Chondrocyte (in vitro differentiated cells): ENCODE measurements around the gene IGSF10. TPM values are rescaled to one million over a fixed set of nuclear protein-coding genes. Genes with fewer than 3 reads are reported as not detected.

Source experiments
- DNase-seq: peaks from one replicate; pipeline ENCODE4 v3.0.0; 2021; ENCODE audit warnings: mixed read lengths, low spot score
- H3K27ac Mint-ChIP-seq: one replicate; pipeline ENCODE4 v1.8.0; 2021; ENCODE audit warnings: mild to moderate bottlenecking, moderate library complexity, mixed read lengths; ENCODE audit not compliant: unreplicated experiment
- H3K27me3 Mint-ChIP-seq: 2 replicates; pipeline ENCODE4 v1.8.0; 2021; ENCODE audit warnings: low read depth, mixed read lengths
- H3K36me3 Mint-ChIP-seq: 2 replicates; pipeline ENCODE4 v1.8.0; 2021; ENCODE audit warnings: low read depth, mixed read lengths
- H3K4me1 Mint-ChIP-seq: 2 replicates; pipeline ENCODE4 v1.8.0; 2021; ENCODE audit warnings: low read depth, mild to moderate bottlenecking, mixed read lengths
- H3K4me3 Mint-ChIP-seq: one replicate; pipeline ENCODE4 v1.8.0; 2021; ENCODE audit warnings: mild to moderate bottlenecking, moderate library complexity, mixed read lengths; ENCODE audit not compliant: unreplicated experiment
- H3K9me3 Mint-ChIP-seq: 2 replicates; pipeline ENCODE4 v1.8.0; 2021; ENCODE audit warnings: low read depth, mixed read lengths
- CTCF ChIP-seq: fragments of 200-600 bp; sonication (generic); IDR thresholded peaks from 2 replicates; pipeline ENCODE4 v1.5.0; 2021; ENCODE audit warnings: antibody characterized with exemption, mild to moderate bottlenecking, moderate library complexity
- total RNA-seq: library from RNA; stranded (reverse); gene quantifications from 3 replicates; pipeline ENCODE4 v1.2.1, GENCODE V29; 2021

Gene IGSF10
- total RNA-seq, 1 donor from 2014 or later: 0.10 TPM

GRCh38 chr3:151421938-151422337 is 38.9 kb downstream of the IGSF10 start:
- Mint-ChIP-seq H3K36me3 (peaks cover 2% of the 10 kb centered on the region), H3K27me3 (no peaks in the 10 kb centered on the region), H3K4me3 (no peak overlapping the region), H3K4me1 (no peaks in the 10 kb centered on the region), H3K9me3 (no peaks in the 10 kb centered on the region), H3K27ac (no peak overlapping the region)
- DNase-seq: no peak
- TF ChIP-seq CTCF: peak; percentile 14

GRCh38 chr3:151419806-151420205 is 41.1 kb downstream of the IGSF10 start:
- Mint-ChIP-seq H3K27ac (no peak overlapping the region), H3K36me3 (peaks cover 2% of the 10 kb centered on the region), H3K27me3 (no peaks in the 10 kb centered on the region), H3K9me3 (no peaks in the 10 kb centered on the region), H3K4me3 (no peak overlapping the region), H3K4me1 (no peaks in the 10 kb centered on the region)
- DNase-seq: no peak
- TF ChIP-seq CTCF: no peak

- Mint-ChIP-seq H3K36me3 (peaks cover 2% of the 10 kb centered on the region), H3K27ac (no peak overlapping the region), H3K9me3 (no peaks in the 10 kb centered on the region), H3K4me1 (peaks cover 9% of the 10 kb centered on the region), H3K4me3 (no peak overlapping the region), H3K27me3 (no peaks in the 10 kb centered on the region)
- DNase-seq: no peak
- no peak for TF ChIP-seq CTCF
Measured at GRCh38 chr3:151415289-151415688, 45.6 kb downstream of the IGSF10 start.

GRCh38 chr3:151412989-151413388 is 47.9 kb downstream of the IGSF10 start:
- DNase-seq: no peak
- H3K27ac Mint-ChIP-seq: no peak overlapping the region
- H3K36me3 Mint-ChIP-seq: no peaks in the 10 kb centered on the region
- peak; percentile 19 for TF ChIP-seq CTCF
- peaks cover 9% of the 10 kb centered on the region for H3K4me1 Mint-ChIP-seq
- no peaks in the 10 kb centered on the region for H3K27me3 Mint-ChIP-seq
- H3K4me3 Mint-ChIP-seq: no peak overlapping the region
- H3K9me3 Mint-ChIP-seq: no peaks in the 10 kb centered on the region

Other genes starting within 250 kb of the IGSF10 start
- gene P2RY14, start 182.5 kb downstream of the IGSF10 start, total RNA-seq: not detected in 3 replicates
- not detected in 3 replicates for gene GPR87, start 144.2 kb downstream of the IGSF10 start, total RNA-seq
- not detected in 3 replicates for gene P2RY13, start 131.5 kb downstream of the IGSF10 start, total RNA-seq
- gene P2RY12, start 76.3 kb downstream of the IGSF10 start, total RNA-seq: not detected in 3 replicates